Calu3 (cell line): ENCODE data around the gene MEP1A. TPM values are rescaled to one million over a fixed set of nuclear protein-coding genes. Genes with fewer than 3 reads are reported as not detected.
A peak's percentile ranks its signal among the peaks of the same experiment; 100 is the strongest.
"Not testable (repeated sequence)": the region's sequence is repeated elsewhere in the genome, so short reads cannot be mapped to it uniquely, and the experiment has no call there.

Source experiments
- Bru-seq: library from RNA; stranded (reverse); fragments of 400-500 nt; gene quantifications from one replicate; lab custom pipeline; 2021; lab: Mats Ljungman, UMichigan
- BruChase-seq, 2 experiments: library from RNA; stranded (reverse); fragments of 400-500 nt; gene quantifications; one replicate each; lab custom pipeline; 2021; lab: Mats Ljungman, UMichigan
- BruUV-seq: library from RNA; stranded (reverse); fragments of 400-500 nt; replicated peaks from 2 replicates; lab custom pipeline; 2021; lab: Mats Ljungman, UMichigan
- CTCF ChIA-PET: fragments of 300-600 bp; sonication (Branson Sonifier 250); formaldehyde crosslinking; loops from one replicate; lab custom pipeline; 2022; ENCODE audit warnings: antibody characterized with exemption; lab: Charles Lee
- DNase-seq: peaks from one replicate; pipeline ENCODE4 v3.0.0; 2022
- H3K27ac Mint-ChIP-seq: one replicate; pipeline ENCODE4 v1.8.0; 2022; ENCODE audit warnings: mixed read lengths; ENCODE audit not compliant: unreplicated experiment
- H3K27me3 Mint-ChIP-seq: one replicate; pipeline ENCODE4 v1.8.0; 2022; ENCODE audit warnings: mixed read lengths; ENCODE audit not compliant: unreplicated experiment
- H3K36me3 Mint-ChIP-seq: one replicate; pipeline ENCODE4 v1.8.0; 2022; ENCODE audit warnings: mild to moderate bottlenecking, moderate library complexity, mixed read lengths; ENCODE audit not compliant: insufficient read depth, unreplicated experiment
- H3K4me1 Mint-ChIP-seq: one replicate; pipeline ENCODE4 v1.8.0; 2022; ENCODE audit warnings: mild to moderate bottlenecking, low read depth, mixed read lengths; ENCODE audit not compliant: unreplicated experiment
- H3K4me3 Mint-ChIP-seq: one replicate; pipeline ENCODE4 v1.8.0; 2022; ENCODE audit warnings: mild to moderate bottlenecking, low read depth, moderate library complexity, mixed read lengths; ENCODE audit not compliant: unreplicated experiment
- H3K9me3 Mint-ChIP-seq: one replicate; pipeline ENCODE4 v1.8.0; 2022; ENCODE audit warnings: low read depth, mixed read lengths; ENCODE audit not compliant: unreplicated experiment
- CTCF ChIP-seq: fragments of 200-600 bp; IDR thresholded peaks from one replicate; pipeline ENCODE4 v1.8.0; 2022; ENCODE audit warnings: antibody characterized with exemption; ENCODE audit not compliant: unreplicated experiment
- intact Hi-C: fragments of 100-400 bp; cut with micrococcal nuclease; formaldehyde crosslinking; loops from one replicate; pipeline ENCODE4 v1.10.0; 2022; ENCODE audit not compliant: unreplicated experiment
- long read RNA-seq: library from polyadenylated mRNA; stranded (forward); transcript quantifications from one replicate; pipeline ENCODE4 v2.0.0, GENCODE V29; 2022
- total RNA-seq: library from RNA; stranded (reverse); gene quantifications from 2 replicates; pipeline ENCODE4 v1.2.3, GENCODE V29; 2022

The MEP1A gene
- not detected in 2 replicates for total RNA-seq
- Bru-seq, nascent RNA: percentile 2 among the genes with signal in this experiment
- BruChase-seq, experiment 1, labeled RNA remaining after a 6-hour chase: not detected
- not detected for BruChase-seq, experiment 2, labeled RNA remaining after a 2-hour chase
- long read RNA-seq: 0 reads

- Mint-ChIP-seq H3K27me3 (no peaks in the 10 kb centered on the region), H3K27ac (no peak within 1 kb of the TSS), H3K4me1 (peaks cover 12% of the 10 kb centered on the region), H3K4me3 (no peak within 1 kb of the TSS), H3K36me3 (no peaks in the 10 kb centered on the region), H3K9me3 (no peaks in the 10 kb centered on the region)
- CTCF ChIA-PET: no interaction called here
- no peak for TF ChIP-seq CTCF
- DNase-seq: no peak
- no TSS peak for BruUV-seq
- intact Hi-C loops: no loop called here
Measured at GRCh38 chr6:46793138-46793537, at the start of gene MEP1A. TSS of gene MEP1A (plus strand) at chr6:46793389. CDS start at chr6:46793399, 10 bp downstream.

GRCh38 chr6:46743425-46744158 lies 49.6 kb upstream of the MEP1A start:
- H3K4me1 Mint-ChIP-seq: no peaks in the 10 kb centered on the region
- no TSS peak for BruUV-seq
- no peak for TF ChIP-seq CTCF

GRCh38 chr6:46744159-46744725 lies 48.9 kb upstream of the MEP1A start:
- H3K36me3 Mint-ChIP-seq, H3K27ac Mint-ChIP-seq, DNase-seq, H3K4me3 Mint-ChIP-seq, BruUV-seq, CTCF ChIA-PET, intact Hi-C loops, H3K9me3 Mint-ChIP-seq, H3K4me1 Mint-ChIP-seq: not testable (repeated sequence)
- peaks cover 24% of the 10 kb centered on the region for H3K27me3 Mint-ChIP-seq

More at GRCh38 chr6:46743425-46744158, 49.6 kb upstream of the MEP1A start:
- CTCF ChIA-PET: no interaction called here
- Mint-ChIP-seq H3K36me3 (no peaks in the 10 kb centered on the region), H3K9me3 (peaks cover 6% of the 10 kb centered on the region), H3K4me3 (no peak overlapping the region), H3K27ac (no peak overlapping the region), H3K27me3 (peaks cover 24% of the 10 kb centered on the region)
- intact Hi-C loops: no loop called here
- no peak for DNase-seq

GRCh38 chr6:46745973-46746372 lies 47.2 kb upstream of the MEP1A start:
- TF ChIP-seq CTCF: no peak
- no TSS peak for BruUV-seq
- no peak overlapping the region for H3K4me3 Mint-ChIP-seq
- peaks cover 6% of the 10 kb centered on the region for H3K9me3 Mint-ChIP-seq
- intact Hi-C loops: no loop called here
- H3K27ac Mint-ChIP-seq: no peak overlapping the region
- H3K27me3 Mint-ChIP-seq: peaks cover 24% of the 10 kb centered on the region
- H3K4me1 Mint-ChIP-seq: no peaks in the 10 kb centered on the region
- no peak for DNase-seq
- CTCF ChIA-PET: interaction anchor here (0.7 kb wide), 1 partner anchor 282 kb away, joined by 3 read pairs; no protein-coding TSS in a partner anchor
- no peaks in the 10 kb centered on the region for H3K36me3 Mint-ChIP-seq
